ENCODE measurements around the gene PHF19.

PHF19 gene

DNA sequence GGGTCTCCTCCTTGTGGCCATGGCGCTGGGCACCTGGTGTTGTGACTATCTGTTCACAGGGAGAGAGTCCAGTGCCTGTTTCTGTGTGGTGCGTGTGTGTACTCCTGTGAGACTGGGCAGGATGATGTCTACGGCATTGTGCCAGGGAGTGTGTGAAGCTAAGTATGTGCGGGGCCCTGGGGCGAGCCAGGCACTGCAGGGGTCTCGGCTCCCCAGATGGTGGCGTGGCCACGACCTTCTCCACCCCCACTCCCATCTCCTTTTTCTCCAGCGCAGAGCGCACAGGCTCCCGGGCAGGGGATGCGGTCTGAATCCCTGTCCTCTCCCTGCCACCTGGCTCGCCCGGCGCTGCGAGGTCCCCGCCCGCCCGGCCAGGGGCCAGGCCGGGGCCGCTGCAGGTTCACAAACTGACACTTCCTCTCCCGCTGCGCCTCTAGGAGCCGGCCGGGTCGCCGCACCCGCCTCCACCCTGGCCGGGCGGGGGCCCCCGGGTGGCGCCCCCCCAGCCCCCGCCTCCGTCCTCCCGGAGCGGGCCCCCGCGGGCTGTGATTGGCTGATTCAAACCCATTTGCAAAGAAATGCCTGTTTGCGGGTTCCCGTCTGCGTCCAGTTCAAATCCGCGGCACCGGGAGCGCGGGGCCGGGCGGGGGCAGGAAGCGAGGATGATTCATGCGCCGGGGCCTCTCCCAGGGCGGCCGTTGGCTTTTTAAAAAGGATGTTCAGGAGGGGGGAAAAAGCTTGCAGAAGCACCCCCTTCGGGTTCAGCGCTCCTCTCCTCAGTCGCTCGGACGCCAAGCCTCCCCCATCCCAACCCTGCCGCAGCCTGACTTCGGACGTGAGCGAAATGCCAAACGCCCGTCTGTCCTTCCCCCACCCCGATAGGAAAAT, 790 bp downstream of the PHF19 start:
- H3K27ac ChIP-seq (ENCODE audit: low read depth, low read length): peak overlapping the region; percentile 84
- peak overlapping the region; percentile 85 for H3K9ac ChIP-seq (ENCODE audit: low read length)
- H3K36me3 ChIP-seq (ENCODE audit: control insufficient read depth, insufficient read depth, low read length): peaks cover 12% of the 10 kb centered on the region; the same call in 1 of the 2 replicates
- peaks cover 48% of the 10 kb centered on the region for H3K4me1 ChIP-seq (ENCODE audit: control insufficient read depth, insufficient read depth, low read length)
- H3K9me3 ChIP-seq (ENCODE audit: control insufficient read depth, insufficient read depth, low read depth, low read length): no peaks in the 10 kb centered on the region
- H3K4me3 ChIP-seq (ENCODE audit: low read depth, low read length): peak overlapping the region; percentile 58
- peaks cover 15% of the 10 kb centered on the region; the same call in 1 of the 2 replicates for H3K27me3 ChIP-seq (ENCODE audit: control insufficient read depth, insufficient read depth, low read length)

DNA sequence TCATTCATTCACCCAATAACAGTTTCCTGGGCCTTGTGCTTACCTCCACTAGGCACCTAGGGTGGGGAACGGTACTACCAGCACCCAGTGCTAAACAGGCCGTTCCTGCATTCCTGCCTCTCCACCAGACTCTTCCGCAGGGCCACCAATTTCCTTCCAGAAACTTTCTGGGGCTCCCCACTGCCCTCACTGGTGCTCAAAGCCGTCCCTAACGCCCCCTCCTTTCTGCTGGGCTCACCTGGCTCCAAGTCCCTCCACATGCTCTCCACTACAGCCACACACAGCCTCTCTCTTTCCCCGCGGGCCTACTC, 1.4 kb downstream of the PHF19 start:
- Histone ChIP-seq H3K4me3 (ENCODE audit: low read depth, low read length) (peak overlapping the region; percentile 58), H3K27ac (ENCODE audit: low read depth, low read length) (peak overlapping the region; percentile 84; the same call in 1 of the 2 replicates), H3K9ac (ENCODE audit: low read length) (peak overlapping the region; percentile 84), H3K27me3 (ENCODE audit: control insufficient read depth, insufficient read depth, low read length) (peaks cover 15% of the 10 kb centered on the region; the same call in 1 of the 2 replicates), H3K4me1 (ENCODE audit: control insufficient read depth, insufficient read depth, low read length) (peaks cover 48% of the 10 kb centered on the region), H3K36me3 (ENCODE audit: control insufficient read depth, insufficient read depth, low read length) (peaks cover 12% of the 10 kb centered on the region; the same call in 1 of the 2 replicates), H3K9me3 (ENCODE audit: control insufficient read depth, insufficient read depth, low read depth, low read length) (no peaks in the 10 kb centered on the region)

DNA sequence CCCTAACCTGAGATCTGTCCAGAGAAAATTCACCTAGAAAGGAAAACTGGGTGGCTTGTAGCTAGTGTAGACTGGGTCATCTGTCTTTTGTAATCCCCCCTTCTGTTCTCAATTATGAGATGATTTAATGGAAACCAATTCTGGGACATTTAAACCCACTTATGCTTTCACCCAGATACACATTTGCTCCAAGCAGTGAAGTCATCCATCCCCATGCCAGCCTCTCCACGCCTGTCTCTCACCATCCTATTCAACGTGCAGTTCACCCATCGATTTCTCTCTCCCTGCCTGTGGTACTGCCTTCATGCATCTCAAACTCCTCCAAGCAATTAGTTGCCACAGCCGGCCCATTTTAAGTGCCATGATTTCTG, 1.8 kb downstream of the PHF19 start:
- Histone ChIP-seq H3K9ac (ENCODE audit: low read length) (peak overlapping the region; percentile 84), H3K4me3 (ENCODE audit: low read depth, low read length) (peak overlapping the region; percentile 58; the same call in 1 of the 2 replicates), H3K4me1 (ENCODE audit: control insufficient read depth, insufficient read depth, low read length) (peaks cover 48% of the 10 kb centered on the region), H3K36me3 (ENCODE audit: control insufficient read depth, insufficient read depth, low read length) (peaks cover 12% of the 10 kb centered on the region; the same call in 1 of the 2 replicates), H3K27me3 (ENCODE audit: control insufficient read depth, insufficient read depth, low read length) (peaks cover 15% of the 10 kb centered on the region; the same call in 1 of the 2 replicates), H3K9me3 (ENCODE audit: control insufficient read depth, insufficient read depth, low read depth, low read length) (no peaks in the 10 kb centered on the region), H3K27ac (ENCODE audit: low read depth, low read length) (no peak overlapping the region; the same call in 1 of the 2 replicates)

DNA sequence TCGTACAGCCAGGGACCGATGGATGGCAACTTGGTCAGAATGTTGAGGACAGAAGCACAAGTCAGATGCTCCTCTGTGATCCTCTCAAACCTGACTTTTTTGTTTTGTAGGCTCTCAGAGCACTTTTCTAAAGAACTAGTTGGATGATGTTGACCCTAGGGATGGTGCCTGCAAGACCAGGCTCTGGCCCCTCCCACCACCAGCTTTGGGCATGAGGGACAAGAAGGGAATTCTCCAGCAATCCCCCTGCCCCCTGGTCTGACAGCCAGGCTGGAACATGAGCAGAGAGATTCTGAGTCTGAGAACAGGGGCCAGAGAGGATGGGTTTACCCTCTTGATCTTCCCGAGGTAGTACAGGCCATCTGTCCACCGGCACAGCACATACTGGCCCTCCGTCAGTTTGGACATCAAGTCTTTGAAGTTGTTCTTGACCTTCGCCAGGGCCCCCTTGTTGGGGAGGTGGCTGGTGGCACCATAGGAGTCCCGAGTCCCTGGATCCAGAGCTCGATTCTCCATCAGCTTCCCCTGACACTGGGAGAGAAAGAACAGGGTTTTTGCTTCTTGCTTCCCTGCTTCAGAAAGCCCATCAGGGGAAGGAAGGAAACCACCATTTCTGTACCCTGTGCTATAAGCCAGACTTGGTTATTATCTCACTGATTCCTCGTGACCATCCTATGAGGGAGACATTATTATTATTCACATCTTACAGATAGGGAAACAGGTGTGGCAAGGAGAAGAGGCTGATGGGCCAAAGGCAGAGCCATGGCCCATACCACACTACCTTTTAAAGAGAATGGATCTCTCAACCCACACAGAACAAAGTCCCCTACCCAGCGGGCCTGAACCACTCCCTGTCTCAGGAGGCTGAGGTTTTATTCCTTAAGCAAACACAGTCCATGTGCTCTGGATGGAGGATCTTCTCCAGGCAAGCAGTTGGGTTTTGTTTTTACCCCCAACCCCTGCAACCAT, 2.5 kb downstream of the PHF19 start:
- H3K4me3 ChIP-seq (ENCODE audit: low read depth, low read length): 0 out of 2 replicates have a peak overlapping the region, but pooled peaks have one; percentile 2
- H3K27me3 ChIP-seq (ENCODE audit: control insufficient read depth, insufficient read depth, low read length): peaks cover 15% of the 10 kb centered on the region; the same call in 1 of the 2 replicates
- peaks cover 51% of the 10 kb centered on the region for H3K4me1 ChIP-seq (ENCODE audit: control insufficient read depth, insufficient read depth, low read length)
- H3K36me3 ChIP-seq (ENCODE audit: control insufficient read depth, insufficient read depth, low read length): peaks cover 15% of the 10 kb centered on the region; the same call in 1 of the 2 replicates
- peak overlapping the region; percentile 14 for H3K9ac ChIP-seq (ENCODE audit: low read length)
- peak overlapping the region; percentile 74 for H3K27ac ChIP-seq (ENCODE audit: low read depth, low read length)
- H3K9me3 ChIP-seq (ENCODE audit: control insufficient read depth, insufficient read depth, low read depth, low read length): no peaks in the 10 kb centered on the region

DNA sequence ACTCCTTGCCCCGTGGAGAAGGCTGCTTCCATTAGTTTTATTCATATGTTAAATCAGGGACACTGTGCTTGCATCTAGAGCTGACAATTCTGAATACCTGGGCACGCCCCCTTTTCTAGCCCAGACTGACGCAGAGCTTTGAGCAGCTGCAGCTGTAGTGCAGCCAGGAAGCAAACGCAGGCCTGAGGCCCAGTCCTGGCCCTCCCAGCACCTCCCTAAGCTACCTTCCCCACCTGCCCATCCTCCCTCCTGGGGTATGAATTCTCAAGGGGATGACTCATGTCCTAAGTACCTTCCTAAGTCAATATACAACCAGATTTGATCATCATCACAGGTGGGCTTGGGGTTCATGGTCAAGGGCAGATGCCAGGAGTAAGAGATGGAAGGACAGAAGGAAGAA, 3.5 kb downstream of the PHF19 start:
- Histone ChIP-seq H3K27ac (ENCODE audit: low read depth, low read length) (peak overlapping the region; percentile 74), H3K36me3 (ENCODE audit: control insufficient read depth, insufficient read depth, low read length) (peaks cover 15% of the 10 kb centered on the region; the same call in 1 of the 2 replicates), H3K27me3 (ENCODE audit: control insufficient read depth, insufficient read depth, low read length) (peaks cover 10% of the 10 kb centered on the region; the same call in 1 of the 2 replicates), H3K4me3 (ENCODE audit: low read depth, low read length) (0 out of 2 replicates have a peak overlapping the region, but pooled peaks have one; percentile 4), H3K9ac (ENCODE audit: low read length) (peak overlapping the region; percentile 66), H3K9me3 (ENCODE audit: control insufficient read depth, insufficient read depth, low read depth, low read length) (no peaks in the 10 kb centered on the region), H3K4me1 (ENCODE audit: control insufficient read depth, insufficient read depth, low read length) (peaks cover 52% of the 10 kb centered on the region)

DNA sequence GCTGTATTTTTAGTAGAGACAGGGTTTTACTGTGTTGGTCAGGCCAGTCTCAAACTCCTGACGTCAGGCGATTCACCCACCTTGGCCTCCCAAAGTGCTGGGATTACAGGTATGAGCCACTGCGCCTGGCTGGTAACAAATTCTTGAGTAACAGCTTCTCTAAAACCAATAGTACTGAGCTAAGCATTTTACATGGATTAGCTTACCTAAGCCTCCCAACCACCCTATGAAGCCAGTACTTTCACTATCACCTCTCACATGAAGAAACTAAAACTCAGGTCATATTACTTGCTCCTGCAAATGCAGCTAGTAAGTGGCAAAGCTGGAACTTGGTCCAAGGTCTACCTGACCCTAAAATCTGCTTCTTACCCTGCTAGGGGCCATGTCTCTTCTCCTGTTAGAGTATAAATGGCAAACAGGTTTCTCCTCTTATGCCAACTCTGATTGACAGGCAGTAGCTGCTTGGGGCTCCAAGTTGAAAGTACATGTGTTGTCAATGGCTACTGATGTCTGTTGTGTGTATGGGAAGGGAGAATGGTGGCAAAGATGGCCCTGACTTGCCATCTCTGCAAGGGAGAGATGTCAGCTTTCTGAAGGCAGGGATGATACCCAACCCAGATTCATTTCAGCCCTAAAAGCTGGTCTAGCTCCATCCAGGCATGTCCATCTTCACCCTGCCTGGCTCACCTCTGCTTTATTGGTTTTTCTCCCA, 4.0 kb downstream of the PHF19 start:
- H3K27ac ChIP-seq (ENCODE audit: low read depth, low read length): peak overlapping the region; percentile 74
- H3K4me3 ChIP-seq (ENCODE audit: low read depth, low read length): peak overlapping the region; percentile 4; the same call in 1 of the 2 replicates
- H3K27me3 ChIP-seq (ENCODE audit: control insufficient read depth, insufficient read depth, low read length): peaks cover 6% of the 10 kb centered on the region; the same call in 1 of the 2 replicates
- H3K9me3 ChIP-seq (ENCODE audit: control insufficient read depth, insufficient read depth, low read depth, low read length): no peaks in the 10 kb centered on the region
- peaks cover 15% of the 10 kb centered on the region; the same call in 1 of the 2 replicates for H3K36me3 ChIP-seq (ENCODE audit: control insufficient read depth, insufficient read depth, low read length)
- peaks cover 51% of the 10 kb centered on the region for H3K4me1 ChIP-seq (ENCODE audit: control insufficient read depth, insufficient read depth, low read length)
- H3K9ac ChIP-seq (ENCODE audit: low read length): peak overlapping the region; percentile 66

DNA sequence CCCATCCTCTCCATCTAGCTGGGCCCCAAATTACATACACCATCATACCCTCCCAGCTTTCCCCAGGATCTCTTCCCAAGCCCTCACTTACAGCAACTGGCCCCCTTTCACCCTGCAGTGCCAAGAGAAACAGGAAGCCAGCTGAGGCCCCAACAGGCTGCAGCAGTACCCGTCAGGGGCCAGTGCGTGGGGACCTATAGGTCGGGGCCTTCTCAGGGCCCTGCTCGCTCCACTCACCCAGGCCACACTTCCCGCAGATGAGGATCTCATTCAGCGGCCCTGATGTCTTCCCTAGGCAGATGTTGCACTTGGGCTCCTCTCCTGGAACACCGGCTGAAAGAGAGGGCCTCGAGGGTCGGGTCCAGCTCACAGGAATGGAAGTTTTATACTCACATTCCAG, 6.8 kb downstream of the PHF19 start:
- Histone ChIP-seq H3K4me1 (ENCODE audit: control insufficient read depth, insufficient read depth, low read length) (peaks cover 37% of the 10 kb centered on the region), H3K27ac (ENCODE audit: low read depth, low read length) (no peak overlapping the region), H3K4me3 (ENCODE audit: low read depth, low read length) (no peak overlapping the region), H3K36me3 (ENCODE audit: control insufficient read depth, insufficient read depth, low read length) (peaks cover 21% of the 10 kb centered on the region), H3K9me3 (ENCODE audit: control insufficient read depth, insufficient read depth, low read depth, low read length) (no peaks in the 10 kb centered on the region), H3K27me3 (ENCODE audit: control insufficient read depth, insufficient read depth, low read length) (no peaks in the 10 kb centered on the region), H3K9ac (ENCODE audit: low read length) (no peak overlapping the region)

DNA sequence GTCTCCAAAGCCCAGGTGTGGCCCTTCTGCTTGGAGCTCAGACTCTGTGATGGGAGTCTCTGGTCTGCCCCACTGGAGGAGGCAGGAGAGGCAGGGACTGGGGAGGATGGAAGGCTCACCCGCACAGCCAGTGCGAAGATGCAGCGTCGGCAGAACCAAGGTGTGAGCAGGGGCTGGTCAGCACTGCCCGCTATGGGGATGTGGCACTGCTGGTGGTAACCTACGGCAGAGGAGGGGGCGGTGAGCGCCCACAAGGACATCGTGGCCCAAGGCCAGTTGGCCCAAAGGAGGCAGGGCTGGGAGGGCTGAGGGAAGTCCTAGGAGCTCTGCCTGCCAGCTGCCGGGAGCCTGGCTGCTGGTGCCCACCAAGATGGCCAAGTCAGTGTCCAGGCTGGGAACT, 7.3 kb downstream of the PHF19 start:
- Histone ChIP-seq H3K27me3 (ENCODE audit: control insufficient read depth, insufficient read depth, low read length) (no peaks in the 10 kb centered on the region), H3K4me3 (ENCODE audit: low read depth, low read length) (no peak overlapping the region), H3K9ac (ENCODE audit: low read length) (no peak overlapping the region), H3K4me1 (ENCODE audit: control insufficient read depth, insufficient read depth, low read length) (peaks cover 34% of the 10 kb centered on the region), H3K36me3 (ENCODE audit: control insufficient read depth, insufficient read depth, low read length) (peaks cover 23% of the 10 kb centered on the region), H3K27ac (ENCODE audit: low read depth, low read length) (no peak overlapping the region), H3K9me3 (ENCODE audit: control insufficient read depth, insufficient read depth, low read depth, low read length) (no peaks in the 10 kb centered on the region)

DNA sequence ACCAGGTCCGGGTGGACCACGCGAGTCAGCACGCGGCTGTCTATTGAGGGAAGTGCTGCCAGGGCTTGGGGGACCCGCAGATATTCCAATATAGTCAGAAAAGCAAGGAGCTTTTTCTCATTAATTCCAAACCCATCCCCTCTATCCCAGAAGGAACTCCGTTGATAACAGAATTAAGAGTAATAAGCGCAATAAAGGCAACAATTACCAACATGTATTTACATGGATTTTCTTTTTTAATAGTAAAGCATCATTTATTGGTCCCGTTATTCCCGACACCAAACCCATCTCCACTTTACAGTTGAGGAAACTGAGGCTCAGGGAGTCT, 7.7 kb downstream of the PHF19 start:
- no peaks in the 10 kb centered on the region for H3K9me3 ChIP-seq (ENCODE audit: control insufficient read depth, insufficient read depth, low read depth, low read length)
- peak overlapping the region; percentile 50 for H3K9ac ChIP-seq (ENCODE audit: low read length)
- H3K36me3 ChIP-seq (ENCODE audit: control insufficient read depth, insufficient read depth, low read length): peaks cover 21% of the 10 kb centered on the region
- H3K27me3 ChIP-seq (ENCODE audit: control insufficient read depth, insufficient read depth, low read length): no peaks in the 10 kb centered on the region
- H3K4me3 ChIP-seq (ENCODE audit: low read depth, low read length): peak overlapping the region; percentile 59
- peaks cover 30% of the 10 kb centered on the region for H3K4me1 ChIP-seq (ENCODE audit: control insufficient read depth, insufficient read depth, low read length)
- no peak overlapping the region for H3K27ac ChIP-seq (ENCODE audit: low read depth, low read length)

DNA sequence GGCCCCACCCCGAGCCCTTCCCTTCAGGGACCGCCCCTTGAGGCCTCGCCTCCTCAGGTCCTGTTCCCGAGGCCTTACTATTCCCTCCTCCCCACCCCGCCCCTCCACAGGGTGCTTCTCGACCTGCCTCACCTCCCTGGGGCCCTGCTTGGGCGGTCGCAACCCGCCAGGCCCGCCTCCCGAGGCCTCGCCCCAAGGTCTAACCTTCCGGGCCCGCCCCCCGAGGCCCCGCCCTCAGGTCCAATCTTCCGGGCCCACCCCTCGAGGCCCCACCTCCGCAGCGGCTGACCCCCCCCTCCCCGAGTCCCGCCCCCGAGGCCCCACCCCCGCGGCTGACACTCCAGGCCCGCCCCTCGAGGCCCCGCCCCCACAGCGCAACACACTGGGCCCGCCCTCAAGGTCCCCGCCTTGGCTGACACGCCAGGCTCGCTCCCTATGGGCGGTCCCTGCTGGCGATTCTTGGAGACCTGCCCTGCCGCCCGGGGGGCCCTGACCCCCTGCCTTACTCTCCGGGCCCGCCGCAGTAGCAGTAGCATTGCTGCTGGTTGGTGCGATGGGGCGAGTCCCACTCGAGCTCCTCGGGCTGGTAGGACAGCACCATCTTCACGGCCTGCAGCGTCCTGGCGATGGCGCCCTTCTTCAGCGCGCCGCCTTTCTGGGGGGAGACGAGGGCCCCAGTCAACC, 8.2 kb downstream of the PHF19 start:
- Histone ChIP-seq H3K9ac (ENCODE audit: low read length) (peak overlapping the region; percentile 50), H3K27me3 (ENCODE audit: control insufficient read depth, insufficient read depth, low read length) (no peaks in the 10 kb centered on the region), H3K4me1 (ENCODE audit: control insufficient read depth, insufficient read depth, low read length) (peaks cover 25% of the 10 kb centered on the region), H3K27ac (ENCODE audit: low read depth, low read length) (no peak overlapping the region), H3K36me3 (ENCODE audit: control insufficient read depth, insufficient read depth, low read length) (peaks cover 16% of the 10 kb centered on the region), H3K4me3 (ENCODE audit: low read depth, low read length) (peak overlapping the region; percentile 59), H3K9me3 (ENCODE audit: control insufficient read depth, insufficient read depth, low read depth, low read length) (no peaks in the 10 kb centered on the region)
